Measurements from ENCODE around the gene HIGD1B.

The HIGD1B gene

DNA sequence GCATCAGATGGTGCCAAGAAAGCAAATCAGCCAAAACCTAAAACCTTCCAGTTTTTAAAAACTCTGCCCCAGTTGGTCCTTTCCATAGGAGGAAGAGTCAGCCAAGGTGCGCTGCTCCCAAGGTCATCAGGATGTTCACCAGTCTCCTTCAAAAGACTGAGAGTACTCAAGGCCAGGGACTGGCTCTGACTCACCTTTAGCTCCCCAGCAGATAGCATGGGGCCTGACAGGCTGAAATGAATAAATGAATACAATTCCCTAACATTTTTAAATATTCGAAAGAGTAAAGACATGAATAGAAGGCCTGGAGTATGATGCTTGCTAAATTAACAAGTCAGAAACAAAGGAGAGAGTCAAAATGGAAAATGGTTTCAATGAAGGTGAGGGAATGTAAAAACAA is 32.4 kb downstream of the HIGD1B start:
- no peak for DNase-seq

DNA sequence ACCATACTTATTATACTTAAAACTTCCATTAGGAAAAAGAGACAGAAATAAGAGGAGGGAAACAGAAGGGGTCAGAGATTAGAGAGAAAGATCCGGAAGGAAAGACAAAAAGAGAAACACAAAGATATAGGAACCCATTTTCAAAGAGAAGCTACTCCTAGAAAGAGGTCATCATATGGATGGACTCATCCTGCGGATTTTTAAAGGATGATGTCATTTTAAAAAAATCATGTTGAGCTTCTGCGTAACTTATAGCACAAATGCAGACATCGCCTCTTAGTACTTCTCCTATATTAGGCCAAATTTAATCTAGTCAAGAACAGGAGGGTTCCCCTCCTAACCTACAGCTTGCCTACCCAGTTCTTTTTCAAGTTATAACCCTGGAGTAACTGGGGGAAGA is 33.5 kb downstream of the HIGD1B start:
- no peak for DNase-seq

DNA sequence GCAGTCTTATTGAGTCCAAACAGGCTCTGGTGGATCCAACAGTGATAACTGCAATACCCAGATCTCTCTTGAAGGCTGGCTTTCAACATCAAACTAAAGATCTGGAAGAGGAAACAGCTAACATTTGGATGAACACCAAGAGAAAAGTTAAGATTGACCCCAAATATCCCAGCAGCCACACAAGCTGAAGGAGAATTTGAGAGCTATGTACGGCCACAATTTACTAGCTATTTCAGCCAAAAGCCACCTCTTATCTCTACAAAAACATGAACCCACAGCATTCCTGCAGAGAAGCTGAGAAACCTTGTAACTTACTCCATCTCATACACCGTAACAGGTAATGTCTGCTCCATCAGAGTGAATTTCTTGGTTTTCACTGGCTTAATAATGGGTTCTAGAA is 37.3 kb downstream of the HIGD1B start:
- no peak for DNase-seq

DNA sequence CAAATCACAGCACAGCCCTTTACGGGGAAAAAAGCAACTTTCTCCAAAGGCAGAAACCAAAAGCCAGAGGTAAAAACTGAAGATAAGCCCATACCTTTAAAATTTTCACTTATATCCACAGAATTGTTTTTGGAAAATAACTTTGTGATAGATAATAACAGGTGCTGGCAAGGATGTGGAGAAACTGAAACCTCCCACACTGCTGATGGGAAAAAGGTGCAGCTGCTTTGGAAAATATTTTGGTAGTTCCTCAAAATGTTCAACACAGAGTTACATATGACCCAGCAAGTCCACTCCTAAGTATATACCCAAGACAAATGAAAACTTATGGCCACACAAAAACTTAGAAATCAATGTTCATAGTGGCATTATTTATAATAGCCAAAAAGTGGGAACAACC is 39.3 kb downstream of the HIGD1B start:
- no peak for DNase-seq

DNA sequence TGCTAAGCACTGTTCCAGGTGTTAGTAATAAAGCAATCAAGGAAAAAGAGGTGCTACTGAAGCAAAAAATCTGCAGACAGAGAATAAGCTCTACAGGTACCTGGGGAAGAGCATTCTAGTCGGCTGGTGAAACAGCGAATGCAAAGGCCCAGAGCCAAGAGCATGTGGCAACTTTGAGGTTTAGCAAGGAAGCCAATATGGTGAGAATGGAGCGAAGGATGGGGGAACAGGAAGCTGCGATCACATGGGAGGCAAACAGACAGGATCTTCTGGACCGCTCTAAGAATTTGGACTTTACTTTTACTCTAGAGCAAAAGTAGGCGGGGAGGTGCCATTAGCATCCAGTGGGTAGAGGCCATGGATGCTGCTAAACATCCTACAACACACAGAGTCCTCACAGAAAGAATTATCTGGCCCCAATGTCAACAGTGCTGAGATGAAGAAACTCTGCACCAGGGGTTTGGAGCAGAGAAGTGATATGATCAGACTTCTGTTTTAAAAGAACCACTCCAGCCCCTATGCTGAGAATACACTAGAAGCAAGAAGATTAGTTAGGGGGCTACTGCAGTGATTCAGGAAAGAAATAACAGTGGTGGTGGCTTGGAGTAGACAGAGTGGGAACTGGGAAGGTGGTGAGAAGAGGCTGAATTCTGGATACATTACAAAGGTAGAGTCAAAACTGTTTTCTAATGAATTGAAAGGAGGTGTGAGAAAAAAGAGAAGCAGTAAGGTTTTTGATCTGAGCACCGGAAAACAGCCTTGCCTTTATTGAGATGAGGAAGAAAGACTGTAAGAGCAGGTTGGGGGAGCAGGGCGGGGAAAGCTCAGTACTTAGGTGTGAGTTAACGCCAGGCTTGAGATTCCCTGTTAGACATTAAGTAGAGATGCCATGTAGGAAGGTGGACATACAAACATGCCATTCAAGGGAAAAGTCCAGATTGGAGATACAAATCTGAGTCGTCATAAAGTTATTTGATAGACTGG is 40.6 kb downstream of the HIGD1B start:
- DNase-seq: peak; percentile 37

DNA sequence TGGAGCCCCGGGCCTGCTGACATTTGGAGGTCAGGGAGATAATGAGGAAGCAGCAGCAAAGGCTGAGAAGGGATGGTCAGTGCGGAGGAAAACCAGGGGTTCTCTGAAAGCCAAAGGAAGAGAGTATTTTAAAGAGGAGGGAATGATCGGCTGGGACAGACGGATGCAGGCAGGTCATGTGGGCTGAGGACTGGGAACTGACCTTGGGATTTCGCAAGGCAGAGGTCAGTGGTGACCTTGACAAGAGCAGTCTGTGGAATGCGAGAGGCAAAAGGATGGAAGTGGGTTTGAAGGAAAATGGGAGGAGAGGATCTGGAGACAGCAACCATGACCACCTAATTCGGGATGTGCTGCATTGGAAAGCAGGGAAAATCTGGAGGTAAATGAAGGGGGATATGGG is 41.3 kb downstream of the HIGD1B start:
- no peak for DNase-seq

DNA sequence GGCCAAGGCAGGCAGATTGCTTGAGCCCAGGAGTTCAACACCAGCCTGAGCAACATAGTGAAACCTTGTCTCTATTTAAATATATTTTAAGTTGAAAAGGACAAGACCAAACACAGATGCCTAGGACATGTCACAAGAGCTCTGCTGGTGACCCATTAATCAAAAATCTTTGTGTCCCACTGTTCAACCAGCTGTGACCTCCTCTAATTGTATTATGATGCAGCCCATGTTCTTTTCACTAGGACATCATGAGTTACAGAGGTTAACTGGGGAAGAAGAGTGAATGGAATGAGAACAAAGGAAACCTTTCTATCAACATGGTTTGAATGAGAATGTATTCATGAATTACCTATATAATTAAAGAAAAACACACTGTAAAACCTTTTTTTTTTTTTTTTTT is 44.6 kb downstream of the HIGD1B start:
- DNase-seq: no peak

DNA sequence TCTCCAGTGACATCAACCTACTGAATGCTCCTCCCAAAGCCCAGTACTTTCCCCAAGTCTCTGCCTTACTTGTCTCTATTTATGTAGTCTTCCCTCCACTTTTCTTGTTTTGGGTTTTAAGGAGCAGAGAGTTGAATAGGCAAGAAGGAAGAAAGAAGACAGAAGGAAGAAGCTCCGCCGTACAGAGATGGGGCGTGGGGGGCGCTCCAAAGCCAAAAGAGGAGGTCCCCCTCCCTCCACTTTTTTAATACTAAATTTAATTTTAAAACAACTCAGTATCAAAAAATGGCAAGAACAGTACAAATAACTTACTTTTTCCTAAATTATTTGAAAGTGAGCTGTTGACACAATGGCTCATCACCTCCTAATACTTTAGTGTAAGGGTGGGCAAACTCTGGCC is 47.0 kb downstream of the HIGD1B start:
- DNase-seq: no peak

DNA sequence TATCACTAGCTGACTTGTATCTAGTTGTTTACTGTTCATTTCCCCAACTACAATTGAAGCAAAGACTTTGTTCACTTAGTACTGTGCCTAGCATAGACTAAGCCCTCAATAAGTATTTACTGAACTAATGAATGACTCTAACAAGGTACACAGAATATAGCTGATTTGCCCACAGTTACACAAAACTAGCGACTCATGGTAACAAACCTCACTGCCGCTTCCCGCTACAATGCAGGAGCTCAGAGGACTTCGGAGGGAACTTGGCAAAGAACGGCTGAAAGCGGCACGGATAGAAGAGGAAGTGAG is 51.0 kb downstream of the HIGD1B start:
- peak; percentile 36 for DNase-seq

DNA sequence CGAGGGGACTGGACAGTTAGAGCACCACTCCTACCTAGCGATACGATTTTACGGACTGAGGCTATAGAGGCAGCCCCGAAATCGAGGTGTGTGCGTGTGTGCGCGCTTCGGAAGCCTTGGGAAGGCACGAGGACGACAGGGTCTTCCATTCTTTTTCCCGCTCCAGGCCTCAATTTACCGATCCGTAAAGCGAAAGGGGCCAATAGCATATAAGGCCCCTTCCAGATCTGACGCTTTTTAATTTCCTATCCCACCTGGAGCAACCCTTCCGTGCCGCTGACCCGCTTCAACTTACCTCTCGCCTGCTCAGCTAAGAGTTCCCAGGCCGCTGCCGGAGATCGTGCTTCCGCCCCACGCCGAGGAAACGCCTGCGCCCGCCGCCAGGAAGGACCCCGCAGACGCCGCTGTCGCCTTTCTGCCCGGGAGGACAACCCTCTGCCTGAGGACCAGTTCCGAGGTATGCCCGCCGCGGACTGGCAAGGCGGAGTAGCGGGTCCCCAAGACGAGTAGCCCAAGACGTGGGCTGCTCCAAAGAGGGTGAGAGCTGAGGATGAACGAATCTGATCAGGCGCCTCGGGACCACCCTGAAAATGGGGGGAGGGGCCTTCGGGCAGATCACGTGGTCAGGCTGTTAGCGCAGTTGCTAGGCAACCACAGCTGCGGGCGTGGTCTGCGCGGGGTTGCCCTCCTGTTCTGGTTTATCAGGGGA is 51.5 kb downstream of the HIGD1B start, which contains the start of gene EFTUD2:
Gene EFTUD2 (minus strand): TSS at position 372 of the 709 bp plus-strand sequence. CDS start 4,924 bp downstream, outside the sequence.
- peak; percentile 92 for DNase-seq

Measured in activated CD4-positive, alpha-beta T cell treated with anti-CD3 and anti-CD28 coated beads, Interleukin-2, amount 50 U/mL, for 16 hours (primary cell).